GM21737 (cell line): Measurements from ENCODE around the gene AKAP11.

Experiments used
- ATAC-seq: cut with Tn5 transposase; IDR thresholded peaks from one replicate; pipeline ENCODE4 v1.9.1; 2021; ENCODE audit warnings: mild to moderate bottlenecking, moderate library complexity; ENCODE audit not compliant: unreplicated experiment

The AKAP11 gene

DNA sequence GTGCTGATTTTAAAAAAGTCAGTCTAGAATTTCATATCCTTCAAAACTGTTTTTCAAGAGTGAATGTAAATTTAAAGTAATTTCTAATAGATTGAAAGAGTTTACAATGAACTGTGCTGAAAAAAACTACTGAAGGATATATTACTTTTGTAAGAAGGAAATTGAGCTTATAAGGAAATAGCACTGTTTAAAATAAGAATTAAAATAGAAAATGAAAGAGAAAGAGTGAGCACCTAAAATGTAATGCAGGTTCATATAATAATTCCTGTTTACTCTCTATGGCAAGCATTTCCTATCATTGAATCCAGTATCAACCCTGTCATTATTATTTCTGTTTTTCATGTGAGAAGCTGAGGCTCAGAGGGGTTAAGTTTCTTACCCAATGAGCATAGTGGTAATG lies 57.3 kb downstream of the AKAP11 start:
- no peak for ATAC-seq

DNA sequence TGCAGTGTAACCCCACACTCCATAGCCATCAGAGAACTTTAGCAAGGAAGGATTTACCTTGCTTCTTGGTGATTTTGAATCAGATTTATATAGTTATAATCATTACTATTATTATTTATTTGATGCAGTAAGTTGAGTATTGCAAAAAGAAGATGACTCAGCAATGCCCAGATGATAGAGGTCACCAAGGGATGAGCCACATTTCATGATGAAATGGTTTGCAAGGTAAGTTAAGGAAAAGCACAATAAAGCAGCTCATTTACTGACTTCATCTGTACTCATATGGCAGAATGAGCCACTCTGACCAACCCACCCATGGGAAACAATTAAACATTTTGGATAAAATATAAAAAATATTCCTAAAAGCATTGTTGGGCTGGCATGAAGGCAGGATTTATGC lies 59.1 kb downstream of the AKAP11 start:
- ATAC-seq, result no peak

DNA sequence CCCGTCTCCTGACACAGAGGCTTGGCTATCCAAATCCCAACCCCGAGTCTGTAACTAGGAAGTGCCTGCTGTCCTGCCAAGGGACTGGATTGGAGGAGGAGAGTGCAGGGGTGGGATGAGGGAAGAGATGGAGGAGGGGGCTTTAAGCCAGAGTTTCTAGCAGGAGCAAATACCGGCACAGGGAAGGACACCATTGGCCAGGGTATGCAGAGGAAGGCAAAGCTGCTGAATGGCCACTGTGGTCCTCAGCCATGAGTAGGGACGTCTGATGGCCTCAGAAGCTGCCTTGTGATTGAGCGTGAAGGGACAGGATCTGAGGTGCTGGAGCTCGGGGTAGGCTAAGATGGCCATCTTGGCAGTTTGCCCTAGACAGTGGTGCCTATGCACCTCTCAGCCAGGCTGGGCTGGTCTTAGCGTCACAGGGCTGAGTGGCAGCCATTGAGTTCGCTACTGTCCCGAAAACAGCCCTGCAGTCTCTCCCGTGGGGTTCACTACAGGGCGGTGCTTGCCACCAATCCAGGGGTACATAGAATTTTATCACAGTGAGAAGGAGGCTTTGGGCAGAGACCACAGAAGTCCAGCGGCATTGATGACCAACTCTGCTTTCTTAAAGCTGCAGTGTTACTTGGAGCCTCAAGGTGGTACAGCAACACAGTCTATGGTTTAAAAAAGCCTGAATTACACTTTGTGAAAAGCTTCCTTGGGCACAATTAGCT lies 61.8 kb downstream of the AKAP11 start:
- no peak for ATAC-seq

DNA sequence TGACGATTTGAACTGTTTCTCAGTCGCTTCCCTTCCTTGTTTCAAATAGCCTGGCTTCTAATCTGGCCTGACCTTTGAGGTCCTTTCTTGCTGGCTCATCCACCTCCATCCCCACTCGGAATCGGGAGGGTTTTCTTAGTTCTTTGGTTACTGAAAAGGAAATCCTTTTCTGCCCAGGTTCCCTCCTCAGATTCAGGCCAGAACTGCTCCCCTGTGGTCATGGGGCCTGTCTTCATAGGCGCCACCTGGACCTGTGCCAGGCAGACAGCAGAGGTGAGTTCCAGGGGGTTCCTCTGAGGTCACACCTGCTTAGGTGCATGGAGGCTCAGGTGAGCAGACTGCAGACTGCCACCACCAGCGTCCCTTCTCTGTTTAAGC lies 62.4 kb downstream of the AKAP11 start:
- no peak for ATAC-seq

DNA sequence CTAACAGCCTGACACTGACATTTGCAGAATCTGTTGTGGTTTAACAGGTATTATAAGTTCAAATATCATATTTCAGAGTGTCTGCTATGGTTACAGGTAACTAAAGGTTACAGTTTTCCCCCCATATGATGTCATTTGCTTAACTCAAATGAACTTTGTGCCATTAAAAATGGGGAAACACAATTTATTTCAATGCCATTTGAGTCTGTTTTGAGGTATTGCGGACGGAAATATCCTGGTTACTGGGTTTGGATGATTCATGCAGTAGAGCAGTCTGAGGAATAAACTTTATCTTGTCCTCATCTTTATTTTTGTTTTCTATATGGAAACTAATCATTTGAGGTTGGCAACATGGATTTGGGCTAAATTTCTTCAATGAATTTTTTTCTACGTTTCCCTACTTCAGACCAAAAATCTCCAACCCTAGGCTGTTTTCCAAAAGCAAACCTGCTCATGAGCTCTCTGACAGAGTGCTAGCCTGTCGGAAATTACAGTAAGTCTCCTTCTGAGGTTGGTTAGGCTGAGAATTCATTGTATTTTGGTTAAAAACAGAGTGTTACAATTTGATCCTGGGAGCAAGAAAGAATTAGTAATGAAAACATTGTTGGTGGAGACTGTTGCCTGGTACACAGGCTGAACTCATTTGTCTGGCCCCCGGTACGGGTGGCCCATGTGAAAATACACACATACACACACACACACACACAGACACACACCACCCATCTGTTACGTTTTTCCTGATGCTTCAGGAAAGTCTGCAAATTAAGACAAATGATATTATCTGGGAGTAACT lies 66.1 kb downstream of the AKAP11 start:
- no peak for ATAC-seq

DNA sequence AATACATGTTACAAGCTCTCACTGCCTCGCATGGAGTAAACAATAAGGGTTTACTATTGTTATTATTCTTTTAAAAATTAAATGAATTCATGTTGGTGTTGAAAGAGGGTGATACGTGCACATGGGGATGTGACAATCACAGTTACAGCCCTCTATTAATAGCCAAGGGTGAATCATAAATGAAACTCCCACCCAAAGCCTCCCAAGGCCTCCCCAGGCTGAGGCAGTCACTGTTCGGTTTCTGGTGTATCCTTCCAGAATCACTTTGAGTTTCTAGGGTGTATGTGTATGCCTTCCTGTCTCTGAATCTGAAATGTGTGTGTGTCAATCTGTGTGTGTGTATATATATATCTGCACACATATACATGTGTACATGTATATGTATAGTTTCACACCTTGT lies 73.4 kb downstream of the AKAP11 start:
- ATAC-seq, result no peak

DNA sequence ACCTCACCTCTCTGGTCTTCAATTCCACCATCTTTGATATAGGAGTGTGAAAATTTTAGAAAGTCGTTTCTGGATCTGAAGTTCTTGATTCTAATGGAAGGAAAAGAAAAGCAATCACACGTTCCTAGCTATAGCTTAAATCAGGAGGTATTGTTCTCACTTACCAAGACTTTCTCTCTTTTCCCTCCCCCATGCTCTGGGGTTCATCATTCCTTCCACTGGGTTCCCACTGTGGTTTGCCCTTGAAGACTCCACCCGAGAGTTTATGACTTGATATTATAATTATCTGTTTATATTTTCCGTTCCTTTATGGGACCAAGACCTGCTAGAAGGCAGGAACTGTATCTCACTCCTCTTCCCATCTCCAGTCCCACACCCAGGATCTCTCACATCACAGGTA lies 76.6 kb downstream of the AKAP11 start:
- no peak for ATAC-seq

DNA sequence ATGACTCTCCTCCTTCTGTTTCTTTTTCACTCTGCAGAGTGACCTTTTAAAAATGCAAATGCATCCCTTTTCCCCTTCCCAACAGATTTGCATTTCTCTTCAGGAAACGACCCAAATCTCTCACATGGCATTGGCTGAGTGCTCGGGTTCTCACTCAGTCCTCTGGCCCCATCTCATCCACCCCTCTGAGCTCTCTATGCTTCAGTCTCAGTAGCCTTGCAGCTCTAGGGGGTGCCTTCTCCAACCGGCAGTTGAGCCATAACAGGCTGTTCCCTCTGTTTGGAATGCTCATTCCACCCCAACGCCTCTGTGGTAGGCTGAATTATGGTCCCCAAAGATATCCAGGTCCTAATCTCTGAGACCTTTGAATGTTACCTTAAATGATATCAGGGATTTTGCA lies 78.2 kb downstream of the AKAP11 start:
- ATAC-seq, result no peak

DNA sequence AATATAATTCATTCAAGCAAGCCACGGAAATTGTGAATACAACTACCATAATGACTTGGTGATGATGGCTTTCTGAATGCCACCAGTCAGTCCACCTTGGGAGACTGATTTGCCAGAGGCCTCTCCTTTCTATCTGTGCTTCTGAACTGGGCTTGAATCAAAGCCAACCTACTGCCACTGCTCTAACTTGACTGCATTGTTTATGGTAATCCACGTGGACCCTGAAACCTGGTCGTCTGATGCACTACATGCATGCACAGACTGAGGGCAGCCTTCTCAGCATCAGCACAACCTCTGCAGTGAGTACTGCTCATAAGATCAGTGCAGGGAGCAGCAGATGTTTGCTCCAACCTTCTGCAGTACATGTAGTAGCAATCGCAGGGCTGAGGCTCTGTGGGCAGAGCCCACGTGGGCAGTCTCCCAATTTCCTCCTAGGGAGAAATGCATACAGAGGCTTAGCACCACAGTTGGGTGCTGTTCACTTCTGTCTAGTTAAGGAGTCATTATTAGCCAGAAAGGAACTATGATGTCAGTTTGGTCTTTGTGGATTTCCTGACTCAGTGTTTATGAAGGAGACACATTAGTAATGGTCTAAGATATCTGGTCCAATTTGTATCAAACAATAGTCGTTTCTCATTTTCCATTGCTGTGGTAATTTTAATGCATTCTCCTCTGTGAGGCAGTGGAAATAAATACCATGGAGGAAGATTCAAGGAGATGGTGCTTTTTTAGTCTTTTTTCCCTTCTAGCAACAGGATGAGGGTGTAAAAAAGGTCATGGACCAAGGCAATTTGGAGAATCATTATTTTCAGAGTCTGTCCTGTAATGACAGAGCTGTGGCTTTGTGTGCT lies 82.5 kb downstream of the AKAP11 start:
- no peak for ATAC-seq

DNA sequence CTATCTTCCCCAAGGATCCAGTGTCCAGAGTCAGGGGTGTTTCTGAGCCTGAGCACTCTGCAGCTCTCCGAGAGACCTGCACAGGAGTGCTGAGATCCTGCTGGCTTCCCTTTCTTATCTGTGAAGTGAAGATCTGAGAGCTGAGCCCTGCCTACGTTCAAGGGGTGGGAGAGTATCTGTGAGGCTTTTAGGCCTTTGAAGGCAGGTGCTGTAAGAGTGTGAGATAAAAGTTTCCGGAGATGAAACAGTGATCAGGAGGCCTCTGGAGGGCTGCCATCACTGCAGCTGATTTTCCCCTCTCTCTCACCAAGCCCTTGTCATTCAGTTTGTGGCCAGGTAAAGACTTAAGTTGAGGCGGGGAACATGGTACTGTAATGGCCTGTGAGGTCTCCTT lies 83.1 kb downstream of the AKAP11 start:
- ATAC-seq, result no peak

DNA sequence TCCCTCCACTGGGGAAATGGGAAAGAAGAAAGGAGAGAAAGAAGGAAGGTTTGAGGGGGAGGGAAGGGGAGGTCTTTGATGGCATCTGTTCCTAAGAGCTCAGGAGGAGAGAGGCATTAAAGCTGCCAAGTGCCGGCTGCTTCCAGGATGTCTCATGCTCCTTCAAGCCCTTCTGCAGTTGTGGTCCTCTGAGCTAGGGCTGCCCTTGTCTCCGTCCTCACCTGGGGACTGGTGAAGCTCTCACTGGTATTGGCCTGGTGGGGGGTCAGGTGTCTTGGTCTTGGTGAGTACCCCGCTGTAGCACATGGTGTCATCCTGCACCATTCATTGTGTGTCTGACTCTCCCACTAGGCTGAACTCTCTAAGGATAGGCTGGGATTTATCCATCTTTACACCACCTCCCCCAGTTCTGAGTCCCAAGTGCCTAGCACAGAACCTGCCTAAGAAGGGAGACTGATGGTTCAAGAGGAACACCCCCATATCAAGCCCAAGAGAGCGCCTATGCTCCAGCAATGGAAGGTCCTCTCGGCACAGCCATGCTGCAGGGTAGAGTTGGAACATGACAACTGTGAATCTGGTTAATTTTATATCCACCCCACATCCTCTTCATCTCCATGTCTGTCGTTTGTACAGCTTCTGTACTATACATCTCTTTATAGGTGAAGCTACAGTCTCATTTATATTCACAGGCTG lies 83.7 kb downstream of the AKAP11 start:
- ATAC-seq, result no peak

DNA sequence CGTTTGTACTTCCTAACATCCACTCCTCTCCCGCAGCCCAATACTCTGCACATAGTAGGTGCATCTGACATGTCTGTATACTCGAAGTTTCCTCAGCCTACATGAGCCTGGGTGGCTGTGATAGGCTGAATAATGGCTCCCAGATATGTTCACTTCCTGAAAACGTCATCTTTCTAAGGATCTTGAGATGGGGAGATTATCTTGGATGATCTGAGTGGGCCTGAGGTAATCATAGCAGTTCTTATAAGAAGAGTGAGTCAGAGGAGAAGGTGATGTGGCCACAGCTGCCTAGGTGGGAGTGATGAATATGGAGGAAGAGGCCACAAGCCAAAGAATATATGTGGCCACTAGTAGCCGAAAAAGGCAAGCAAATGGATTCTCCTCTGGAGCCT lies 84.2 kb downstream of the AKAP11 start:
- no peak for ATAC-seq

DNA sequence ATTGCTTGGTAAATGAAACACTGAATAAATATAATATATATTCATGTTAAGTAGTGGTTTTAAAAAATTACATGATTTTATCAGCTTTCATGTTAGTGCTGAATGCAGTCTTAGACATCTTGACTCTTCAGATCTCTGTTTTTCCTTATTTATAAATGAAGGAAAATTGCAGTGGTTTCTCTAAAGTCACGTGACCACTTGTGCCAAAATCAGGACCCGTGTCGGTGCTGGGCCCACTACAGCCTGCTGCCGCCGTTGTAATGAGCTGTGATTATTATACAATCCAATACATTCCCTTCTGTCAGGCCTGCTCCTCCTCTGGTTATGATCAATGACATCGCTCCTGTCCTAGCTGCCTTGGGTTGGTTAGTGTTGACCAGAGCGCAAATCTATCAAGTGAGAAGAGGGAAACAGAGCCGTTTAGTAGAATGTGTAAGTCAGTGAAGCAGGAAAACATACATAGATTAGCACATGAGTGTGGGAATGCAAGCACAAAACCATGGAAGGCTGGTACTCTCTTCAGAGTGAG lies 88.2 kb downstream of the AKAP11 start:
- ATAC-seq, result no peak

DNA sequence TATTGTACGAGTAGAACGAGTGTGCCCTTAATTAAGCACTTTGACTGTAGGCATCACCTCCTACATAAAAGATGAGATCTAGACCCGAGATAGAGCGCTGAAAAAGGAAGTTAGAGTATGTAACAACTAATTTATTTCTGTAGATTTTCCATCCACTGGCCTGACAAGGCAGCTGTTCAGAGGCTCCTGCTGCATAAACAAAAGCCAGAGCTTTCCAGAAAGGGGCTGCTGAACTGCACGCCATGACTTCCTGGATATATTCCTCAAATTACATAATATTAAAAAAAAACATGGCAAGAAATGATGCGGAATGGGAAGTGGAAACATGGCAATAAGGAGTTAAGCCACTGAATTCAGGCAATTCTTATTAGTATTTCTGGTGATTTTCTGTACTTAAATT lies 89.7 kb downstream of the AKAP11 start:
- ATAC-seq, result no peak

DNA sequence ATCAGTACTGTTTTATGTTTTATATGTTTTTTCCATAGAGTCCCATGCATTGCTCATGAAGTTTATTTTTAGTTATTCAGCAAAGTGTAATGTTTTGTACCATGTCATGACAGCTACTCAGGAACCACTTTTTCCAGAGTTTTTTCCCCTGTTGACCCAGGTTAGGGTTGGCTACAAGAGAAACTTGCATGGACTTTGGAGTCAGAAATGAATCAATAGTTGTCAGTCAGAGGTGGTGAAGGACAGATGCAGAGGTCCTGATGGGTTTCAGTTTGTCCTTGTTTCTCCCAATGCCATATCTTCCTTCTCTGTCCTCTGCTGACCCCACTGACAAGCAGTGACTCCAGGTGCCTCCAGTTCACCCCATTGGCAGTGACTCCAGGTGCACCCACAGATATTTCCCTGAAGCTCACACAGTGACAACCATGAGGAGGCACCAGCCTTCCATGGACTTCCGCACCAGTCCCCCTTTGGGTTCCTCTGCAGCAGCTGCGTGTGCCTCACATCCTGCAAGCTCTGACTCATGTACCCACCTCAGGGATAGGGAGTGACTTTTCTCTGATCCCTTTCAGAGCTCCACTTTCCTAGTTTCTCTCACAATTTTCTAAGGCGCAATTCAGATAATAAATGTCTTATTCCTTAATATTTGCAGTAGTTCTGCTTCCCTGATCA lies 92.1 kb downstream of the AKAP11 start:
- ATAC-seq, result no peak

DNA sequence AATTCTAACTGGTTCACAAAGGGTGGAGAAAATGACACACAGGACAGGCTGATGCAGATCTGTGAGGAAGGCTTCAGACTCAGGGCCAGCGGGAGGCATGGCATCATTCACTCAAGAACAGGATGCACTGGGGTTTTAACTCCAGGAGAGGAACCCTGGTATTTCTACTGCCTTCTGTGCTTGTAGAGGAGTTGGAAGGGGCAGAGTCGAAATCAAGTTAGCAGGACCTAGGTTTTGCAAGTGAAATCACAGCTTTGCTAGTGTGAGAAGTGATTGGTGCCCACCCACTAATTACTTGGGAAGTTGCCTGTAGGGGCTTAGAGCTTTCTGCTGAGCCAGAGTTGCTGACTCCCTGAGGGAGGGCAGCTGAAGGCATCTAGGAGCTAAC lies 92.7 kb downstream of the AKAP11 start:
- ATAC-seq, result no peak

DNA sequence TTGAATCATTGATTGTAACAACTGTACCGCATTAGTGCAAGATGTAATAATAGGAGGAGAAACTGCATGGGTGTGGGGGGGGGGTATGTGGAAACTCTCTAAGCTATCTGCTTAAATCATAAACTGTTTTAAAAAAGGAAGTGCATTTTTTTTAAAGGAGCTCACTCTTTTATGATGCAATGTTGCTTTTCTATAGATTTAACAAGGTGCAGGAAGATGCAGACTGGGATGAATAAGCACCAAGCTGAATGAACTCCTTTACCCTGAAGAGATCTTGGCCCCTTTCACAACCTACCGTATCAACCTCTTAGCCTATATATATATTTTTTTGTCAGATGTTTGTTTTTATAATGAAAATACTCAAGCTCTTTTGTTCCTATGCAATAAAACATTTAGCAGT lies 95.9 kb downstream of the AKAP11 start:
- no peak for ATAC-seq

DNA sequence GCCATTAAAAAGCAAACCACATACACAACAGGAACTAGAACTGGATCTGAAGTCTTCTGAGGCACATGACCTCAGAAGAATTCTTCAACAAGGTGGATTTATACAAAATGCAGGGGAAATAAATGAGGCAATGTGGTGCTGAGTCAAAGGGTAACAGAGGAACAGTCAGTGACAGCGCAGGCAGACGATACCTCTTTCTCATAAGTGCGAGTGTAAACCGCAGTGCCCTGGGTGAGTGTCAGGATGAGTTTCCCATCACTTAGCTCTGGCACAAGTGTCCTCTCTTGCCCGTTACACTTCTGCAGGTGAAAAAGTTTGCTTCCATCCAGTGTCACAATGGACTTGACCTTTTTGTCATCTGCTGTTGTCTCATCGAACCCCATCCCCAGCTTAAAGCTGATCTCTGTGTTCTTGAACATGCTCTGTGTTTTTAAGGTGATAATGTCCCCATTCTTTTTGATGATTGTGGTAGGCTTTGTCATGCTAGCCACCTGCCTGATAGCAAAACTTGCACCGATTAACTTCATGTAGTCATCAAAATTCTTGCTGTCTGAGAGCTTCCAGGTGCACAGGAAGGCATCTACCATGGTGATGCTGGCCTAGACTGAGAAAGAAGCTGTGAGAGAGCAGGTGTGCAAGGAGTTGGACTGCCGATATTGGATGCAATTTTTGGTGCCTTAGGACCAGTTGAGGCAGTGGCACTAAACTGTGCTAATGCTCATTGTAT lies 97.3 kb downstream of the AKAP11 start:
- no peak for ATAC-seq

DNA sequence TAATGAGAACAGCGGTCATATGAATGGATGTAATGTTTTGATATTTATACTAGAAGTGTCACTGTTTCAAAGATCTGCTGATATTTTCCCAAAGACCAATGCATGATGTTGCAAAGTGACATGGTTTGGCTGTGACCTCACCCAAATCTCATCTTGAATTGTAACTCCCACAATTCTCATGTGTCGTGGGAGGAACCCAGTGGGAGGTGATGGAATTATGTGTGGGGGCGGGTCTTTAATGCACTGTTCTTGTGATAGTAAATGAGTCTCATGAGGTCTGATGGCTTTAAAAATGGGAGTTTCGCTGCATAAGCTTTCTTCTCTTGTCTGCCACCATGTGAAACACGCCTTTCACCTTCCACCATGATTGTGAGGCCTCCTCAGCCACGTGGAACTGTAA lies 98.3 kb downstream of the AKAP11 start:
- no peak for ATAC-seq
